Inferior parietal cortex (tissue), 1 donor: Measurements from ENCODE around the gene B3GLCT.
"Not testable (repeated sequence)": the region's sequence is repeated elsewhere in the genome, so short reads cannot be mapped to it uniquely, and the experiment has no call there.

Experiments
- DNase-seq: peaks from one replicate; pipeline ENCODE4 v3.0.0-alpha.2; 2016; ENCODE audit errors: extremely low spot score

The B3GLCT gene

DNA sequence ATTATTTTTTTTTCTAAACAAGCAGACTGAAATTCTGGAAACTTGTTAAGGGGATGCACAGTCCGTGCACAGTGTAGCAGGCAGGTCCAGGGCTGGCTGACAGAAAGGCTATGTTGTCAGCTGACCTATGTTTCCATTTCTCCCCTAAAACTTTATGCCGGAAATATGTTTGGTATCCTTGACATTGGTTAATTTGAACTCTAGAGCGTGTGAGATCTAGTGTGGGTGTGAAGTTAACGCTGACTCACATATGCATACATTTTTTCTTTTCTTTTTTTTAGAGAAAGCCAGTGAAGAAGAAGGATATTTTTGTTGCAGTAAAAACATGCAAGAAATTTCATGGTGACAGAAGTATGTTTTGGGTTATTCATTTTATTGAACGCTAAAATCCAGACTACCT lies 76.6 kb downstream of the B3GLCT start:
- no peak for DNase-seq

- DNase-seq, result no peak
Measured at GRCh38 chr13:31278869-31279268, 79.1 kb downstream of the B3GLCT start.

DNA sequence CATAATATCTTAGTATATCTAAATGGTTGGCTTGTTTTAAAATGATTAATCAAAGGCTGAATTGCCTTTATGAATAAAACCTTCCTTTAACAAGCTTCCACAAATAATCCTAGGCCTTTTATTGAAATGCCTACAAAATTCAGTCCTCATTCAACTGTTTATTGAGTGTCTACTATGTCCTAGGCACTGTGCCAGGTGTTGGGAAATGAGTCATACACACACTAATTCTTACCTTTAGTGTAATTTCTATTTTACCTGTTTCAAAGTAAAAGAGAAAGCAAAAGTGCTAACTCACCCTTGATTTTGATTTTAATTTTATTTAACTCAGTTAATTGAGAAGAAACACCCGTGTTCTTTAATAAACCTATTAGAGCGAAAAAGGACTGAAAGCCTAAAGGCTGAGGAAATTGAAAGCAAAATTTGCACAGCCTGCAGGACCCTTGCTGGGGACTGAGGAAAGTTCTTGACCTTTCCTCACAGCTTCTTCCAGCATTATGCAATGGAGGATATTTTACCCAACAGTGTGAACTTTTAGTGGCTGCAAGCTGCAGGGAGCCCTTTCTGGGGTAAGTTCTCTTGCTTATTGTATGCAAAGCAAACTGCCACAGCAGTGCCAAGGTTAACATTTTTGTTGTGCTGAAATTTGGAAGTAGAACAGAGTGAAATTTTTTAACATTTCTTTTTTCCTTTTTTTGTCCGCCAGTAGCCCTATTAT lies 83.1 kb downstream of the B3GLCT start:
- no peak for DNase-seq

DNA sequence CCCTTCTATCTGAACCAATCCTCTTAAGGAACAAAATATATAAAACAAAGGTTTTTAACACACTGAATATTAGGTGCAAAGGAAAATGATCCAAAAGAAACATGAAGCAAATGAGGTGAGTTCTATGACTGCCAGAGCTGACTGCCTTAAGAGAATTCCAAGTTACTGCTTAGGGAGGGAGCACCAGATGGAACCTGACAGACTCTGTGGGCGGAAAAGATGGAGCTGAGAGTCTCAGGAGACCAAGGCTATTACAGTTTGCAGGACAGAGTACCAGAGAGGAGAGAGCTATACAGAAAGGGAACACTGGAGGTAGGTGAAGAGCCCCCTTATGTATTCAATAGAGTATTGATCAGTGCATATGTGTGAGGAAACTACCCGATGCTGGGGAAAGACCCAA lies 87.2 kb downstream of the B3GLCT start:
- no peak for DNase-seq

DNA sequence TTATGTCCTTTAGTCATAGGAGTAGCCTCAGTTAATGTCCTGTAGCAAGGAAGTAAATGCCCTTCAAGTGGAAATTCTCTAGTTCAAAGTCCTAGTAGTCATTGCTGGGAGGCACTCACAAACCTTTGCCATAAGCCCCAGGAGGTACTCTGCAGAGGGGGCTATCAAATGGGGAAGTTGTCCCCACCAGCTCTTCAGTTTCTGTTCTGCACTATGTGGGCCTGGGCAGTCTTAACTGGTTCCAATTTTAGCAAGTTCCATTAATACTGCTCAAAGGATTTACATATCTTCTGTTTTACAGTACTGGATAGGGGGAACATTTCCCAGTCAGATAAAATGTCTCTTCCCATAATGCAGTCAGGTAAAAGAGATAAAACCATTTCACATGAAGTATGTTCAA lies 101.3 kb downstream of the B3GLCT start:
- DNase-seq, result no peak

- no peak for DNase-seq
Measured at GRCh38 chr13:31310356-31310755, 110.6 kb downstream of the B3GLCT start.

DNA sequence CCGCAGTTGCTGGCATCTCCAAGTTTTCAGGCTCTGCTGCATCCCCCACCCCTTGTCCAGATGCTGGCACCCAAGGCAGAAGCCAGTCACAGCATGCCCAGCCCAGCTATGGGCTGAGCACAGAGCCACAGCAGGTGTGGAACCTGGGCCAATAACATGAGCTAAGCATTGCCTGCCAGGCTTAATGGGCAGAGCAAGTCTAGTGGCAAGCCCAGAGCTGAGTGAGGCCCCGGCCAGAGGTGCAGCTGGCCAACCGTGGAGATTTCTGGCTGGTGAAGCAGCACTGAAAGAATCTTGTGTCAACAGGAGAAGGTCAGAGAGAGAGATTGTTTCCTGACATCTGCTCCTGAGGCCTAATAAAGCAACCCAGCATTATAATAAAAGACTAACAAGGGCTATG lies 111.0 kb downstream of the B3GLCT start:
- no peak for DNase-seq

GRCh38 chr13:31311921-31312320 lies 112.1 kb downstream of the B3GLCT start:
- no peak for DNase-seq

GRCh38 chr13:31314961-31315360 lies 115.2 kb downstream of the B3GLCT start:
- DNase-seq, result no peak

GRCh38 chr13:31320946-31321345 lies 121.2 kb downstream of the B3GLCT start:
- no peak for DNase-seq

DNA sequence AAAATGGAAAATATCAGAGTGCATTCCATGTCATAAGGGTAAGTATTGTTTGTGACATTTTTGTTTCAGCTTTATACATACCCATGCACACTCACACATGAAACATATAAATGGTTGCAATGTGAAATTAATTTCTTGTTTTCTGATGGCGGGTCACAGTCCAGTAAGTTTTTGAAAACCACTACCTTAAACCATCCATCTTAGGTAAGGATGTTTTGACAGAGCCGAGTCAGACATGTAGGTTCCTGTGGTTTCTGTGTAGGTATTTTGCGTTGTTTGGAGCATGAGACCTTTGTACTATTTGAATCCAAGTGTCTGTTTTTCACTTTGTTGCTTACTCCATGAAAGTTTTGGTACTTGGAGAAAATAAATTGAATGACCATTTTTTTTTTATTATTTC lies 121.7 kb downstream of the B3GLCT start:
- no peak for DNase-seq

DNA sequence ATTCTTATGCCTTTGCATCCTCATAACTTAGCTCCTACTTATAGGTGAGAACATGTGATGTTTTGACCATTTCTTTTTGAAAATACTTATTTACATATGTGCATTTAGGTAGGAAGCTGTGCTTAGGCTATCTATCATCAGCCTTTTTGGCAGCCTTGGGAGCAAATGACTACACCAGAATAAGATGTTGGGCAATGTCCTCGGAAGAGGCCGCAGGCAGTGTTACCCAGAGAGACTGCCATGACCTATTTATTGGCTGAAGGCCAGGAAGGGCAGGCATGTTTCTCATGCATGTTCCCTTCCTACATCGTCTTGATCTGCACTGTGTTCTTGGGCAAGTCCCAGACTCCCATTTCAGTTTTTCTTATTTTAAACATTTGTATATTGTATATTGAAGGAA lies 122.3 kb downstream of the B3GLCT start:
- DNase-seq, result no peak

DNA sequence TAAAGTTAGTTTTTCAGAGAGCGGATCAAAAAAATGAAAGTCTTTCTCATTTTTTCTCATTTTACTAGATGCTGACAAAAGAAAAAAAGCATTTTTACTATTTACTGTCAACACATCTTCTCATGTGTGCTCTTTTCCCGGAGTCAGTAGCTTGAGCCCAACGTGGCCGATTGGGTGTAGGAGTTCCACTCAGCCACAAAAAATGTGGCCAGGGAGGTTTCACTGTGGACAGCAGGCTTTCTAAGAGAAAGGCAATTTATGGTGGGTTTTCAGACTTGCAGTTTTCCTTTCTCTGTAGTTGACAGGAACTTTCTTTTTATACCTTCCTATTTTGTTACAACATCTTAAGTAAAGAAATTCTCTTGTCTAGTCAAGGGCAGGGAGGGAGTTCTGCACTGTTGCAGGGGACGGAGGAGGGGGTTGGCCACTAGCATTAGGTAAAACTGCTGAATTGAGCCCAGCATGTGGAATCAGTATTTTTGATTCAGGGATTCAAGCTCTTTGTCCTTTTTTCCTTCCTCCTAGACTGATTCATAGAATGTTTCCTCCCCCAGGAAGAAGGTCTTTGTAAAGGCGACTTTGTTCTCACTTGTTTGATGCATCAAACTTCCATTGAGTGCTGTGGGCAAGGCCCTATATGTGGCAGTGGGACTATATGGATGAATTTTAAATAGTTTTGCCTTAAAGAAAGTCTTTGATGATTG lies 123.1 kb downstream of the B3GLCT start:
- no peak for DNase-seq

DNA sequence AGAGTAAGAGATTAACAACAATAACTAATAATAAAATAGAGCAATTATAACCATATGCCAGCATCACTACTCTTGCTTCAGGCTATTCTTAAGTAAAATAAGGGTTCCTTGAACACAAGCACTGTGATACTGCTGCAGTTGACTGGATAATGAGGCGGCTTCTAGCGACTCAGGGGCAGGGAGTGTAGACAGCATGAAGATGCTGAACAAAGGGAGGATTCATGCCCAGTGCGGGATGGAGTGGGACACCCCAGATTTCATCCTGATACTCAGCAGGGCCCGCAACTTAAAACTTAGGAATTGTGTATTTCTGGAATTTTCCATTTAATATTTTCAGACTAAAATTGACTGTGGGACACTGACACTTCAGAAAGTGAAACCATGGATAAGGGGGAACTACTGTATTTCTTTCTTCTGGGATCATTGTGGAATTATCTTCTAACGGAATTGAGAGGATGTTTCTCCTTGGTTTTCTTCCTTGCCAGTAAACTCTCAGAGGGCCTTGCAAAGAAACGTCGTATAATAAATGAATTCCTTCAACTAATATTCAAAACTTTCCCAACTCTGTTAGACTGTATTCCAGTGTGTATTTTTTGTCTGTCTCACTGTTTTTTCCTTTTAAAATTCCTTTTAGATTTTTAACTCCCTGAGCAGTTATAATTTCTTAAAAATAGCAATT lies 127.5 kb downstream of the B3GLCT start:
- no peak for DNase-seq

GRCh38 chr13:31328549-31329235 lies 128.9 kb downstream of the B3GLCT start:
- DNase-seq, result no peak

DNA sequence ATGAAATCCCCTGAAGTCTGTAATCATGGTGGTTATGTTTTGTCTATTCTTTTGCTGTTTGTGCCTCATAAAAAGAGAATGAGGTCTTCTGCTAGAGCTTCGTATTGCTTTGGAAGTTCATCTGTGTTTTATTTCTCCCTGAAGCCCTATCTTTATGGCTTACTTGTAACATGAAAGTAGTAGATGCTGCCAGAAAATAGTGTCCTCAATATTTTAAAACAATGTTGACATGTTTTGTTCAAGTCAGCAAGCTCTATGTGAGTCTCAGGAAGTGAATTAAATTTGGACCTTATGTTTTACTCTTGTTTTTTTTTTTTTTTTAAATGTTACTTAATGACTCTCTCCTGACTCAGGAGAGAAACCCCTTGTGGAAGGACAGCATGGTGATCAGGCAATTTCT lies 130.5 kb downstream of the B3GLCT start:
- DNase-seq, result no peak

DNA sequence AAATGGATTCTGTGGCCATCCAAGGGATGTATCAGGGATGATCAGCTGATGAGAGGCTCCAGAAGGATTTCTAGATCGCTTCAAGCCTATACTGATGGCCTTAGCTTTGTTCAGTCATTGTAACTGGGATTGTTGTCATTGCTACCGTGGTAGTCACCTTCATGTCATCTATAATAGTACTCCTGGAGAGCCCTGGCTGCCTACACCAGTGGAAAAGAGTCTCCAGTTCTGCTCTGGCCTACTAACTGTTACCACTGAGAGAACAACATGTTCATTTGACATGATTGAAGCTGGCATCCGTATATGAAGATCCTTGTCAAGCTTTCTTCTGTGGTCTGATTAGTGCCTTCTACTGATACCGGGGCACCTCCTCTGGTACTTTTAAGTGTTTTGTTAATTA lies 131.3 kb downstream of the B3GLCT start:
- DNase-seq, result no peak

DNA sequence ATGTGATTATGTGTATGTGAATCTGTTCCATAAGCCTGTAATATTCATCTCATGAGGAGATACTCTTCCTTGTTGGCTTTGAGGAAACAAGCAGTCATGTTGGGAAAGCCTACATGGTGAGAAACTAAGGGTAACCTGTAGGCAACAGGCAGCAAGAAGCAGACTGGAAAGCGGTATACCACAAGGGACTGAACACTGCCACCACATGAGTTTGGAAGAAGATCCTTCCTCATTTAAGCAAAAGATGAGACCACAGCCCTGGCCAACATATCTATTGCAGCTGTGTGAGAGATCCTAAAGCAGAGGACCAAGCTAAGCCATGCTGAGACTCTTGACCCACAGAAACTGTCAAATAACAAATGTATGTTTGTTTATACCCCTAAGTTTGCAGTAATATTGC lies 134.8 kb downstream of the B3GLCT start:
- DNase-seq, result no peak

GRCh38 chr13:31334994-31335557 lies 135.3 kb downstream of the B3GLCT start:
- DNase-seq, result no peak

DNA sequence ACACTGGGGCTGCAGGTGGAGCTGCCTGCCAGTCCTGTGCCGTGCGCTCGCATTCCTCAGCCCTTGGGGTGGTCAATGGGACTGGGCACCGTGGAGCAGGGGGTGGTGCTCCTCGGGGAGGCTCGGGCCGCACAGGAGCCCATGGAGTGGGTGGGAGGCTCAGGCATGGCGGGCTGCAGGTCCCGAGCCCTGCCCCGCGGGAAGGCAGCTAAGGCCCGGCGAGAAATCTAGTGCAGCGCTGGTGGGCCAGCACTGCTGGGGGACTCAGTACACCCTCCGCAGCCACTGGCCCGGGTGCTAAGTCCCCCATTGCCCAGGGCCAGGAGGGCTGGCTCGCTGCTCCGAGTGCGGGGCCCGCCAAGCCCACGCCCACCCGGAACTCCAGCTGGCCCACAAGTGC lies 139.8 kb downstream of the B3GLCT start:
- DNase-seq, result not testable (repeated sequence)

- not testable (repeated sequence) for DNase-seq
Measured at GRCh38 chr13:31340848-31341247, 141.1 kb downstream of the B3GLCT start.

GRCh38 chr13:31346891-31347290 lies 147.1 kb downstream of the B3GLCT start:
- no peak for DNase-seq
